ENCODE measurements around the gene COL16A1.

Gene COL16A1

GRCh38 chr1:31637915-31638673 lies 65.7 kb downstream of the COL16A1 start:
- TF ChIP-seq, protein P1, sequence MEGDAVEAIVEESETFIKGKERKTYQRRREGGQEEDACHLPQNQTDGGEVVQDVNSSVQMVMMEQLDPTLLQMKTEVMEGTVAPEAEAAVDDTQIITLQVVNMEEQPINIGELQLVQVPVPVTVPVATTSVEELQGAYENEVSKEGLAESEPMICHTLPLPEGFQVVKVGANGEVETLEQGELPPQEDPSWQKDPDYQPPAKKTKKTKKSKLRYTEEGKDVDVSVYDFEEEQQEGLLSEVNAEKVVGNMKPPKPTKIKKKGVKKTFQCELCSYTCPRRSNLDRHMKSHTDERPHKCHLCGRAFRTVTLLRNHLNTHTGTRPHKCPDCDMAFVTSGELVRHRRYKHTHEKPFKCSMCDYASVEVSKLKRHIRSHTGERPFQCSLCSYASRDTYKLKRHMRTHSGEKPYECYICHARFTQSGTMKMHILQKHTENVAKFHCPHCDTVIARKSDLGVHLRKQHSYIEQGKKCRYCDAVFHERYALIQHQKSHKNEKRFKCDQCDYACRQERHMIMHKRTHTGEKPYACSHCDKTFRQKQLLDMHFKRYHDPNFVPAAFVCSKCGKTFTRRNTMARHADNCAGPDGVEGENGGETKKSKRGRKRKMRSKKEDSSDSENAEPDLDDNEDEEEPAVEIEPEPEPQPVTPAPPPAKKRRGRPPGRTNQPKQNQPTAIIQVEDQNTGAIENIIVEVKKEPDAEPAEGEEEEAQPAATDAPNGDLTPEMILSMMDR (IDR thresholded peaks at IDR 0.05; ENCODE audit: low read depth, low read length, poor library complexity, severe bottlenecking), result no peak
- no peak for TF ChIP-seq EZH2phosphoT487 (IDR thresholded peaks at IDR 0.05; ENCODE audit: borderline replicate concordance, low read length)
- no peak overlapping the region for H3K4me2 ChIP-seq (ENCODE audit: low read length)
- H3K36me3 ChIP-seq (ENCODE audit: control insufficient read depth, low read length), result peaks cover 8% of the 10 kb centered on the region
- peaks cover 10% of the 10 kb centered on the region for H3K4me1 ChIP-seq (ENCODE audit: control insufficient read depth, low read length)
- H3K27me3 ChIP-seq (ENCODE audit: control insufficient read depth, low read length), result no peaks in the 10 kb centered on the region
- H3K9me2 ChIP-seq (replicated peaks; ENCODE audit: control insufficient read depth, low read length), result no peaks in the 10 kb centered on the region
- no peaks in the 10 kb centered on the region for H3F3A ChIP-seq (ENCODE audit: control insufficient read depth, insufficient read depth)
- no peaks in the 10 kb centered on the region; the same call in 1 of the 2 replicates for H4K20me1 ChIP-seq (ENCODE audit: control insufficient read depth, insufficient read depth, low read depth, low read length)
- H3K9me3 ChIP-seq (ENCODE audit: control insufficient read depth, insufficient read depth, low read length), result no peaks in the 10 kb centered on the region
- H3K4me3 ChIP-seq (ENCODE audit: low read length), result no peak overlapping the region
- H3K27ac ChIP-seq (ENCODE audit: low read depth, low read length), result no peak overlapping the region
- H3K79me2 ChIP-seq (ENCODE audit: control insufficient read depth, low read length), result peaks cover 75% of the 10 kb centered on the region

DNA sequence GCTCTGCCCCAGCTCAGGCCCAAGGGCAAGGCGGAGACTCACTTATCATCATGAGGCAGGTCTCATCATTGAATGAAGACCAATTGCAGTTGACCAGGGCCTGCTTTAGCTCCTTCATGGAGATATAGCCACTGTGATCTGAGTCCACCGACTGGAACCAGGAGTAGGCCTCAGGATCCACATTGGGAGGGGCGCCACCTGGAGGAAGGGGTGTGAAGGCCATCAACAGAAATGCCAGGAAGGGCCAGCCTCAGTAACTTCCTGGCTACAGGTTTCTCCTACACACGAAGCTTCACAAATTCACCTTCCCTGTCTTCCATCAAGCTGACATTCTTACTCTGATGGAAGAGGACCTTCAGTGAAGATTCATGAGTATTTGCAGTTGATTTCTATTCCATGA lies 70.7 kb downstream of the COL16A1 start:
- Histone ChIP-seq H3K4me2 (ENCODE audit: low read length) (no peak overlapping the region), H3K79me2 (ENCODE audit: control insufficient read depth, low read length) (peaks cover 28% of the 10 kb centered on the region), H3K9me2 (replicated peaks; ENCODE audit: control insufficient read depth, low read length) (no peaks in the 10 kb centered on the region), H3K27me3 (ENCODE audit: control insufficient read depth, low read length) (no peaks in the 10 kb centered on the region), H3K9me3 (ENCODE audit: control insufficient read depth, insufficient read depth, low read length) (no peaks in the 10 kb centered on the region), H3K4me3 (ENCODE audit: low read length) (no peak overlapping the region), H3K27ac (ENCODE audit: low read depth, low read length) (no peak overlapping the region), H3K36me3 (ENCODE audit: control insufficient read depth, low read length) (peaks cover 55% of the 10 kb centered on the region), H3K4me1 (ENCODE audit: control insufficient read depth, low read length) (no peaks in the 10 kb centered on the region), H3F3A (ENCODE audit: control insufficient read depth, insufficient read depth) (no peaks in the 10 kb centered on the region), H4K20me1 (ENCODE audit: control insufficient read depth, insufficient read depth, low read depth, low read length) (no peaks in the 10 kb centered on the region)
- no peak for TF ChIP-seq EZH2phosphoT487 (IDR thresholded peaks at IDR 0.05; ENCODE audit: borderline replicate concordance, low read length)
- TF ChIP-seq, protein P1 (IDR thresholded peaks at IDR 0.05; ENCODE audit: low read depth, low read length, poor library complexity, severe bottlenecking), result peak; percentile 71

GRCh38 chr1:31632649-31633048 lies 71.2 kb downstream of the COL16A1 start:
- Histone ChIP-seq H3K36me3 (ENCODE audit: control insufficient read depth, low read length) (peaks cover 55% of the 10 kb centered on the region), H3K27ac (ENCODE audit: low read depth, low read length) (no peak overlapping the region)
- TF ChIP-seq, protein P1 (IDR thresholded peaks at IDR 0.05; ENCODE audit: low read depth, low read length, poor library complexity, severe bottlenecking), result no peak
- no peak for TF ChIP-seq EZH2phosphoT487 (IDR thresholded peaks at IDR 0.05; ENCODE audit: borderline replicate concordance, low read length)

More at GRCh38 chr1:31632649-31633048, 71.2 kb downstream of the COL16A1 start:
- H3K4me3 ChIP-seq (ENCODE audit: low read length), result no peak overlapping the region
- H3K9me3 ChIP-seq (ENCODE audit: control insufficient read depth, insufficient read depth, low read length), result no peaks in the 10 kb centered on the region
- peaks cover 23% of the 10 kb centered on the region for H3K79me2 ChIP-seq (ENCODE audit: control insufficient read depth, low read length)
- no peaks in the 10 kb centered on the region for H3K27me3 ChIP-seq (ENCODE audit: control insufficient read depth, low read length)
- no peaks in the 10 kb centered on the region for H3F3A ChIP-seq (ENCODE audit: control insufficient read depth, insufficient read depth)
- H3K4me2 ChIP-seq (ENCODE audit: low read length), result no peak overlapping the region
- no peaks in the 10 kb centered on the region for H4K20me1 ChIP-seq (ENCODE audit: control insufficient read depth, insufficient read depth, low read depth, low read length)
- H3K9me2 ChIP-seq (replicated peaks; ENCODE audit: control insufficient read depth, low read length), result no peaks in the 10 kb centered on the region
- H3K4me1 ChIP-seq (ENCODE audit: control insufficient read depth, low read length), result no peaks in the 10 kb centered on the region

Data from DOHH2 (cell line).